Suprapubic skin (tissue), 3 donors: ENCODE data around the gene TMEM147.

ENCODE experiments used
- POLR2AphosphoS5 ChIP-seq, 3 donors: sonication (generic); formaldehyde crosslinking; IDR thresholded peaks; one replicate each; pipeline ENCODE4 v1.6.1; 2017; ENCODE audit warnings: antibody characterized with exemption in 3 of 3
- TF ChIP-seq, protein P1 (sequence below), 2 donors: fragments of 200-600 bp in 1 of 2; fragments of 450-650 bp in 1 of 2; sonication (generic) in 1 of 2; IDR thresholded peaks; one replicate each; pipeline ENCODE4 v1.5.1; 2016 to 2019; ENCODE audit warnings: antibody characterized with exemption in 2 of 2, mild to moderate bottlenecking in 1 of 2, moderate library complexity in 1 of 2

GRCh38 chr19:35497406-35497805, 48.0 kb upstream of the TMEM147 start:
- TF ChIP-seq, protein P1, sequence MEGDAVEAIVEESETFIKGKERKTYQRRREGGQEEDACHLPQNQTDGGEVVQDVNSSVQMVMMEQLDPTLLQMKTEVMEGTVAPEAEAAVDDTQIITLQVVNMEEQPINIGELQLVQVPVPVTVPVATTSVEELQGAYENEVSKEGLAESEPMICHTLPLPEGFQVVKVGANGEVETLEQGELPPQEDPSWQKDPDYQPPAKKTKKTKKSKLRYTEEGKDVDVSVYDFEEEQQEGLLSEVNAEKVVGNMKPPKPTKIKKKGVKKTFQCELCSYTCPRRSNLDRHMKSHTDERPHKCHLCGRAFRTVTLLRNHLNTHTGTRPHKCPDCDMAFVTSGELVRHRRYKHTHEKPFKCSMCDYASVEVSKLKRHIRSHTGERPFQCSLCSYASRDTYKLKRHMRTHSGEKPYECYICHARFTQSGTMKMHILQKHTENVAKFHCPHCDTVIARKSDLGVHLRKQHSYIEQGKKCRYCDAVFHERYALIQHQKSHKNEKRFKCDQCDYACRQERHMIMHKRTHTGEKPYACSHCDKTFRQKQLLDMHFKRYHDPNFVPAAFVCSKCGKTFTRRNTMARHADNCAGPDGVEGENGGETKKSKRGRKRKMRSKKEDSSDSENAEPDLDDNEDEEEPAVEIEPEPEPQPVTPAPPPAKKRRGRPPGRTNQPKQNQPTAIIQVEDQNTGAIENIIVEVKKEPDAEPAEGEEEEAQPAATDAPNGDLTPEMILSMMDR (IDR thresholded peaks at IDR 0.05) = no peak
- TF ChIP-seq POLR2AphosphoS5 (IDR thresholded peaks at IDR 0.05) = no peak
